Measurements from ENCODE around the gene WFDC10B. TPM values are rescaled to one million over a fixed set of nuclear protein-coding genes. Genes with fewer than 3 reads are reported as not detected.
"Not testable (repeated sequence)": the region's sequence is repeated elsewhere in the genome, so short reads cannot be mapped to it uniquely, and the experiment has no call there.

Gene WFDC10B
- polyA plus RNA-seq, 1 of the 3 experiments (the other 2 are of a cell fraction), result not detected

- H3K9me2 ChIP-seq, result no peaks in the 10 kb centered on the region
- 36% methylated on average over 2 of the region's 2 CpGs for WGBS (ENCODE audit: low lambda C conversion rate)
- no peak for TF ChIP-seq JUND (IDR thresholded peaks at IDR 0.05)
- no peak for TF ChIP-seq FOXM1 (IDR thresholded peaks at IDR 0.05; ENCODE audit: low read depth)
- TF ChIP-seq RAD21 (IDR thresholded peaks at IDR 0.05; ENCODE audit: low read length), result no peak
- no peak for TF ChIP-seq USF2 (IDR thresholded peaks at IDR 0.05; ENCODE audit: borderline replicate concordance, low read depth, low read length)
- no peak for TF ChIP-seq SMC3 (IDR thresholded peaks at IDR 0.05; ENCODE audit: low read depth, low read length)
- no peak for TF ChIP-seq RXRA (IDR thresholded peaks at IDR 0.05; ENCODE audit: borderline replicate concordance, low read depth)
- no peaks in the 10 kb centered on the region for H3K36me3 ChIP-seq (replicated peaks in 1 of 2; ENCODE audit: control insufficient read depth in 1 of 2, insufficient read depth in 2 of 2, low read length in 1 of 2)
- no peak for DNase-seq
- no peak overlapping the region for H3K4me3 ChIP-seq (ENCODE audit: low read depth in 2 of 2, low read length in 1 of 2)
- H2AFZ ChIP-seq (ENCODE audit: low read depth), result no peak overlapping the region
- H4K20me1 ChIP-seq (ENCODE audit: insufficient read depth), result no peaks in the 10 kb centered on the region
- no peaks in the 10 kb centered on the region for H3K79me2 ChIP-seq (ENCODE audit: insufficient read depth)
- no peak overlapping the region for H3K27ac ChIP-seq (ENCODE audit: low read depth in 2 of 2, low read length in 1 of 2)
- ChIA-PET CTCF (no interaction called here), POLR2A (no interaction called here)
- peaks cover 5% of the 10 kb centered on the region; the same call in 1 of the 2 replicates for H3K27me3 ChIP-seq (ENCODE audit: insufficient read depth)
- H3K4me1 ChIP-seq (ENCODE audit: control insufficient read depth in 1 of 2, insufficient read depth in 2 of 2, low read depth in 1 of 2, low read length in 1 of 2), result no peaks in the 10 kb centered on the region
- H3K4me2 ChIP-seq, result no peak overlapping the region
- H3K9me3 ChIP-seq, result no peaks in the 10 kb centered on the region
- no peak overlapping the region for H3K9ac ChIP-seq
- H3F3A ChIP-seq (replicated peaks; ENCODE audit: insufficient read depth), result no peaks in the 10 kb centered on the region
These were observed 9.3 kb downstream of the WFDC10B start for GRCh38 chr20:45695496-45695895.

GRCh38 chr20:45693346-45693745, 11.5 kb downstream of the WFDC10B start:
- H3F3A ChIP-seq (replicated peaks; ENCODE audit: insufficient read depth); H3K27ac ChIP-seq (ENCODE audit: low read depth in 2 of 2, low read length in 1 of 2); CTCF ChIA-PET; H3K4me1 ChIP-seq (ENCODE audit: control insufficient read depth in 1 of 2, insufficient read depth in 2 of 2, low read depth in 1 of 2, low read length in 1 of 2); DNase-seq; H3K9me2 ChIP-seq; H3K27me3 ChIP-seq (ENCODE audit: insufficient read depth); H3K79me2 ChIP-seq (ENCODE audit: insufficient read depth); POLR2A ChIA-PET; H3K36me3 ChIP-seq (replicated peaks in 1 of 2; ENCODE audit: control insufficient read depth in 1 of 2, insufficient read depth in 2 of 2, low read length in 1 of 2); H2AFZ ChIP-seq (ENCODE audit: low read depth); H4K20me1 ChIP-seq (ENCODE audit: insufficient read depth); H3K4me2 ChIP-seq; H3K9ac ChIP-seq; H3K9me3 ChIP-seq; H3K4me3 ChIP-seq (ENCODE audit: low read depth in 2 of 2, low read length in 1 of 2): not testable (repeated sequence)
- WGBS (ENCODE audit: low lambda C conversion rate), result 23% methylated on average over 9 of the region's 12 CpGs

- CTCF ChIA-PET, result no interaction called here
- POLR2A ChIA-PET, result no interaction called here
- no peak overlapping the region for H3K27ac ChIP-seq (ENCODE audit: low read depth in 2 of 2, low read length in 1 of 2)
- no peaks in the 10 kb centered on the region for H3K36me3 ChIP-seq (replicated peaks in 1 of 2; ENCODE audit: control insufficient read depth in 1 of 2, insufficient read depth in 2 of 2, low read length in 1 of 2)
- no peaks in the 10 kb centered on the region for H3K27me3 ChIP-seq (ENCODE audit: insufficient read depth)
- no peaks in the 10 kb centered on the region for H3F3A ChIP-seq (replicated peaks; ENCODE audit: insufficient read depth)
- no peaks in the 10 kb centered on the region for H3K4me1 ChIP-seq (ENCODE audit: control insufficient read depth in 1 of 2, insufficient read depth in 2 of 2, low read depth in 1 of 2, low read length in 1 of 2)
- 6% methylated on average over 3 of the region's 3 CpGs for WGBS (ENCODE audit: low lambda C conversion rate)
- DNase-seq, result no peak
- no peak overlapping the region for H3K9ac ChIP-seq
- no peaks in the 10 kb centered on the region for H3K9me3 ChIP-seq
- H3K79me2 ChIP-seq (ENCODE audit: insufficient read depth), result no peaks in the 10 kb centered on the region
- H2AFZ ChIP-seq (ENCODE audit: low read depth), result no peak overlapping the region
- no peak overlapping the region for H3K4me2 ChIP-seq
- no peaks in the 10 kb centered on the region for H4K20me1 ChIP-seq (ENCODE audit: insufficient read depth)
- no peak overlapping the region for H3K4me3 ChIP-seq (ENCODE audit: low read depth in 2 of 2, low read length in 1 of 2)
- H3K9me2 ChIP-seq, result no peaks in the 10 kb centered on the region
- TF ChIP-seq RAD21 (IDR thresholded peaks at IDR 0.05; ENCODE audit: low read length) (no peak), JUND (IDR thresholded peaks at IDR 0.05) (no peak), SIN3A (IDR thresholded peaks at IDR 0.05; ENCODE audit: borderline replicate concordance, low read depth, low read length) (no peak), NRF1 (IDR thresholded peaks at IDR 0.05; ENCODE audit: low read depth, low read length) (no peak), MEF2A (IDR thresholded peaks at IDR 0.05; ENCODE audit: borderline replicate concordance, low read depth) (no peak), CHD2 (IDR thresholded peaks at IDR 0.05; ENCODE audit: low read length, partially characterized antibody) (no peak), ZBTB33 (IDR thresholded peaks at IDR 0.05; ENCODE audit: borderline replicate concordance, low read depth) (no peak), FOXJ3 (CRISPR knock-in tag; IDR thresholded peaks at IDR 0.05) (no peak), REST (IDR thresholded peaks at IDR 0.05; ENCODE audit: low read depth, low read length) (no peak), ELF1 (IDR thresholded peaks at IDR 0.05) (no peak), YY1 (IDR thresholded peaks at IDR 0.05; ENCODE audit: low read depth) (no peak), TEAD4 (IDR thresholded peaks at IDR 0.05; ENCODE audit: borderline replicate concordance, insufficient read depth) (no peak), GATA2 (CRISPR knock-in tag; IDR thresholded peaks at IDR 0.05) (no peak), NFIC (IDR thresholded peaks at IDR 0.05; ENCODE audit: borderline replicate concordance) (no peak)
These were observed 18.9 kb downstream of the WFDC10B start for GRCh38 chr20:45685896-45686295.
